Left ventricle myocardium inferior (tissue), 1 donor: ENCODE data around the gene ITGB7. TPM values are rescaled to one million over a fixed set of nuclear protein-coding genes. Genes with fewer than 3 reads are reported as not detected.

Source experiments
- DNase-seq: peaks from one replicate; pipeline ENCODE4 v3.0.0-alpha.2; 2020
- H3K27ac ChIP-seq: fragments of 200-600 bp; replicated peaks from 2 replicates; pipeline ENCODE4 v1.8.0; 2021
- H3K27me3 ChIP-seq: fragments of 200-600 bp; 2 replicates; pipeline ENCODE4 v1.8.0; 2021; ENCODE audit warnings: low read depth
- H3K36me3 ChIP-seq: fragments of 200-600 bp; 2 replicates; pipeline ENCODE4 v1.8.0; 2021
- H3K4me1 ChIP-seq: fragments of 200-600 bp; 2 replicates; pipeline ENCODE4 v1.8.0; 2021
- H3K4me3 ChIP-seq: fragments of 200-600 bp; 2 replicates; pipeline ENCODE4 v1.8.0; 2021; ENCODE audit warnings: mild to moderate bottlenecking, moderate library complexity
- H3K9me3 ChIP-seq: fragments of 200-600 bp; replicated peaks from 2 replicates; pipeline ENCODE4 v1.8.0; 2021
- intact Hi-C: fragments of 100-400 bp; cut with micrococcal nuclease; formaldehyde crosslinking; loops from one replicate; pipeline ENCODE4 v1.11.0; 2022
- total RNA-seq: library from RNA; stranded (reverse); fragmentation: NEBNext Ultra II Directional; extraction: Animal tissue kit (Norgen Biotek cat#: 25700); gene quantifications from one replicate; pipeline ENCODE4 v1.2.1, GENCODE V29; 2021
- TF ChIP-seq, protein P1 (sequence below): fragments of 200-600 bp; IDR thresholded peaks from 2 replicates; pipeline ENCODE4 v1.8.0; 2021; ENCODE audit warnings: antibody characterized with exemption, mild to moderate bottlenecking, borderline replicate concordance
- donor health status: DM: no; HTN: yes; CAD: no; lungs with severe emphysema.

The ITGB7 gene
- total RNA-seq, 1 donor from 2014 or later = 1.1 TPM

DNA sequence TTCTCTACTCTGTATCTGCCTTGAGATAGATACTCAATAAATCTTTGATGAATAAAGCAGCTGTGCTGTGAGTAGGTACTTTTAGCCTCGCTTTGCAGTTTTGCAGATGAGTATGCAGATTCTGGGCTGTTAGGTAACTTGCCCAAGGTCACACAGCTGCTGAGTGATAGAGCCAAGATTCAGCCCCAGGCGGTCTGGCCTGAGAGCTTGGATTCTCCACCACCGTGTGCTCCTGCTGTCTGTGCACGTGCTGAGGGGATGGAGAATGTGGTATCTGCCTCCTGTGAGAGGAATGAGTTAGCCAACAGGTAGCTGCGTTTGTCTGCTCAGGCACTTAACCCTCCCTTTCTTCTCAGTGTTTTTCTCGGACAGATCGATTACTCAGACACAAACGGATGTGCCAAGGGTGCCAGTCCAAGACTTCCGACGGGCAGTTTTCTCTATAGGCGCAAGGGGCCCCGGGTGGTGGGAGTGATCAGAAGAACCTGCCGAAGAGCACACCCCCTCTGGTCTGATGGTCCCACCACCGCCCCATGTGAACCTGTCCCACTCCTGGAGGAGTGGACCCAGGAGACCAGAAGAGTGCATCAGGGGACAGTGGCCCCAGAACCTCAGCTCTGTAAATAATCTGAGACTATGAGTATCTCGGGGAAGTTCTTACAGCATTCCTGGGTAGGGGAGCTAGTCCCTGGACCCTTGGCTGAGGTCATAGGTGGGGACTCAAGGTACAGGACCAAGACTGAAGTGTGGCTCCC is 19.7 kb downstream of the ITGB7 start:
- Histone ChIP-seq H3K4me1 (peaks cover 37% of the 10 kb centered on the region), H3K9me3 (no peaks in the 10 kb centered on the region), H3K27me3 (no peaks in the 10 kb centered on the region), H3K36me3 (peaks cover 64% of the 10 kb centered on the region), H3K27ac (no peak overlapping the region), H3K4me3 (no peak overlapping the region)
- DNase-seq = no peak
- intact Hi-C loops = no loop called here
- TF ChIP-seq, protein P1, sequence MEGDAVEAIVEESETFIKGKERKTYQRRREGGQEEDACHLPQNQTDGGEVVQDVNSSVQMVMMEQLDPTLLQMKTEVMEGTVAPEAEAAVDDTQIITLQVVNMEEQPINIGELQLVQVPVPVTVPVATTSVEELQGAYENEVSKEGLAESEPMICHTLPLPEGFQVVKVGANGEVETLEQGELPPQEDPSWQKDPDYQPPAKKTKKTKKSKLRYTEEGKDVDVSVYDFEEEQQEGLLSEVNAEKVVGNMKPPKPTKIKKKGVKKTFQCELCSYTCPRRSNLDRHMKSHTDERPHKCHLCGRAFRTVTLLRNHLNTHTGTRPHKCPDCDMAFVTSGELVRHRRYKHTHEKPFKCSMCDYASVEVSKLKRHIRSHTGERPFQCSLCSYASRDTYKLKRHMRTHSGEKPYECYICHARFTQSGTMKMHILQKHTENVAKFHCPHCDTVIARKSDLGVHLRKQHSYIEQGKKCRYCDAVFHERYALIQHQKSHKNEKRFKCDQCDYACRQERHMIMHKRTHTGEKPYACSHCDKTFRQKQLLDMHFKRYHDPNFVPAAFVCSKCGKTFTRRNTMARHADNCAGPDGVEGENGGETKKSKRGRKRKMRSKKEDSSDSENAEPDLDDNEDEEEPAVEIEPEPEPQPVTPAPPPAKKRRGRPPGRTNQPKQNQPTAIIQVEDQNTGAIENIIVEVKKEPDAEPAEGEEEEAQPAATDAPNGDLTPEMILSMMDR = no peak

DNA sequence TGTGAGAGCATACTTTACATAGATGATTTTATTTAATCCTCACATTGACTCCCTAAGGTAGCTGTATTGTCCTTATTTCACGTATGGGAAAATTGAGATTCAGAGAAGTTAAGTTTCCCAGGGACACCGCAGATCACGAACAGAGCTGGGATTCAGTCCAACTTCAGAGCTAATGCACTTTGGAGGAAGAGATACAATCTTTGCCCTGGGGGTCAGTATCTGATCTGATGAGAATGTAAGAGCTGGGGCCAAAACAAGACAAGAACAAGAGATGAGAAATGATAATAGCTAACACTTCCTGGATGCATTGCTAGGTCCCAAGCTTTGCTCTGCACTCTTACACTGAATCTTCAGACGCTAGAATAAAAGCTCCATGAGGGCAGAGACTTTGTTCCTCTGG is 20.3 kb downstream of the ITGB7 start:
- peaks cover 69% of the 10 kb centered on the region for H3K36me3 ChIP-seq
- H3K27ac ChIP-seq = no peak overlapping the region
- no peaks in the 10 kb centered on the region for H3K9me3 ChIP-seq
- H3K4me1 ChIP-seq = peaks cover 43% of the 10 kb centered on the region
- H3K4me3 ChIP-seq = no peak overlapping the region
- DNase-seq = no peak
- intact Hi-C loops = no loop called here
- H3K27me3 ChIP-seq = no peaks in the 10 kb centered on the region
- TF ChIP-seq, protein P1 = no peak

DNA sequence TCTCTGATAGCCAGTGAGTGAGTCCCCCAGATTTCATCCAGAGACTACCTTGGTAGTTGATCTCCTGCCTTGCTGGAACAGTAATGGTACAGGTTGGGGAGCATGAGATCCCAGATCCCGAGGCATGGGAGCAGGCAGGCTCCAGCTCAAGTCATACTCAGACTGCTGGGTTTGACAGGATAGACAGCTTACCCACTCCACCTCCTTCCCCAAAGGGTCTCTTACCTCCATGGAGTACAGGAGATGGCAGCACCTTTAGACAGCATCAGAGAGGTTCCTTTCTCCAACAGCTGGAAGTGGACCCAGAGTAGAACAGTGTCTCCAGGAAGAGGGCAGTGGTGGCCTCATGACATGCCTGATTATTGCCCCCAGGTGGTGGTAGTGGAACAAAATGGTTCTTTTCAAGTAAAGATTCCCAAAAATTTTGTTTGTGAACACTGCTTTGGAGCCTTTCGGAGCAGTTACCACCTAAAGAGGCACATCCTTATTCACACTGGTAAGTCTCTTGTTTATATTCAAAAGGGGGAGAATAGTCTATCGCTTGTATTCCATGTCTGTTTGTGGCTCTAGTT is 21.4 kb downstream of the ITGB7 start:
- no peak for DNase-seq
- Histone ChIP-seq H3K27me3 (no peaks in the 10 kb centered on the region), H3K9me3 (no peaks in the 10 kb centered on the region), H3K4me1 (peaks cover 53% of the 10 kb centered on the region), H3K36me3 (peaks cover 73% of the 10 kb centered on the region), H3K4me3 (no peak overlapping the region), H3K27ac (no peak overlapping the region)
- TF ChIP-seq, protein P1 = no peak
- intact Hi-C loops = no loop called here

DNA sequence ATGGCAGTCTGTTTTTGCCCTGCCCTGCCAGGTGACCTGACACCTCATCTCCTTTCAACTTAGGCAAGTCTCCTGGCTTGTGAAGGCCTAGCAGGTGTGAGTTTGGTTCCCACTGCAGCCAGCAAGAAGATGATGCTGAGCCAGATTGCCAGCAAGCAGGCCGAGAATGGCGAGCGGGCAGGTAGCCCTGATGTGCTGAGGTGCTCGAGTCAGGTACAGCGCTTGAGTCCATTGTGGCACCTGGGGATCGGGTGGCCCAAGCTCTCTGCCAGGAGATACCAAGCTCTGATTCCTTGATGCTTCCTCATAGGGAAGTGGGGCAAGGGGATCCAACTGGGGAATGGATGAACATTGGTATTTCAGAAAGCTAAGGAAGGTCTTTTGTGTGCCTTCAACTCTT is 22.2 kb downstream of the ITGB7 start:
- no peaks in the 10 kb centered on the region for H3K9me3 ChIP-seq
- DNase-seq = no peak

DNA sequence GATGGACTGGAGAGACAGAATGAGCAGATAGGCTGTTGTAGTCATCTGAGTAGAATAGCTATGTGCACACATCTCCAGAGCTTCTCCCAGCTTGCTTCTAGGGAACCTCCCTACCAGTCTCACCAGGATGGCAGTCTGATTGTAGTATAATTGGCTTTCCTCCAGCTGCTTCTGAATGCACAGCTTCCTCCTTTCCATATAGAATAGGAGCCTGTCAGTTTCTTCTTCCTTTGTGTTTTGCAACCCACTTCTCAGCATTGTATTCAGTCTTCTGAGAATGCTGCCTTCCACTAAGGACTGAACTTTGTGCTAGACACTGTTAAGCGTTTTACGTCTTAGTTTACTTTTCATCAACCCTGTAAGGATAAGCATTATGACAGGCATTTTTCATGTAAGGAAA is 24.1 kb downstream of the ITGB7 start:
- Histone ChIP-seq H3K4me1 (peaks cover 58% of the 10 kb centered on the region), H3K4me3 (peak overlapping the region; percentile 84), H3K36me3 (peaks cover 62% of the 10 kb centered on the region), H3K9me3 (no peaks in the 10 kb centered on the region), H3K27ac (no peak overlapping the region), H3K27me3 (no peaks in the 10 kb centered on the region)
- intact Hi-C loops = no loop called here
- no peak for DNase-seq
- TF ChIP-seq, protein P1 = no peak

More for the DNA sequence above, 22.2 kb downstream of the ITGB7 start:
- no peak overlapping the region for H3K27ac ChIP-seq
- intact Hi-C loops = no loop called here
- TF ChIP-seq, protein P1 = no peak
- no peak overlapping the region for H3K4me3 ChIP-seq
- peaks cover 73% of the 10 kb centered on the region for H3K36me3 ChIP-seq
- H3K4me1 ChIP-seq = peaks cover 50% of the 10 kb centered on the region
- H3K27me3 ChIP-seq = no peaks in the 10 kb centered on the region
